Testis (tissue), 3 donors: Measurements from ENCODE around the gene APBA1. TPM values are rescaled to one million over a fixed set of nuclear protein-coding genes. Genes with fewer than 3 reads are reported as not detected.

Experiments
- DNase-seq: peaks from one replicate; pipeline ENCODE4 v3.0.0-alpha.2; 2019
- H3K27ac ChIP-seq, 2 donors: fragments of 200-600 bp; sonication (generic); one replicate each; pipeline ENCODE4 v1.5.1; 2019
- H3K27me3 ChIP-seq: fragments of 200-600 bp; sonication (generic); one replicate; pipeline ENCODE4 v1.5.1; 2019
- H3K36me3 ChIP-seq: fragments of 200-600 bp; sonication (generic); one replicate; pipeline ENCODE4 v1.5.1; 2017; ENCODE audit warnings: low read depth; ENCODE audit errors: missing control alignments
- H3K4me1 ChIP-seq: fragments of 200-600 bp; sonication (generic); one replicate; pipeline ENCODE4 v1.5.1; 2019
- H3K4me3 ChIP-seq, 2 donors: fragments of 200-600 bp; sonication (generic); one replicate each; pipeline ENCODE4 v1.5.1; 2017 to 2019
- H3K9me3 ChIP-seq: fragments of 200-600 bp; sonication (generic); one replicate; pipeline ENCODE4 v1.5.1; 2017
- POLR2A ChIP-seq: fragments of 450-650 bp; IDR thresholded peaks from one replicate; pipeline ENCODE4 v1.6.1; 2017; ENCODE audit warnings: antibody characterized with exemption, mild to moderate bottlenecking, moderate library complexity
- WGBS, 2 donors: methylation state at CpG; one replicate each; pipeline ENCODE4 v1.1.5; 2018; 5-methylcytosine and 5-hydroxymethylcytosine counted together
- intact Hi-C: fragments of 100-400 bp; cut with DNase I; formaldehyde crosslinking; loops from one replicate; pipeline ENCODE4 v1.15.1; 2023; ENCODE audit warnings: low total_unique reads
- polyA plus RNA-seq: library from polyadenylated mRNA; stranded (reverse); fragments of 350-450 nt; fragmentation: Illumina TruSeq; extraction: RNeasy Lipid Tissue Mini Kit (QIAGEN cat#74804); gene quantifications from one replicate; pipeline ENCODE4 v1.2.3, GENCODE V29; 2014; ENCODE audit warnings: low read depth, low replicate concordance; ENCODE audit not compliant: insufficient read depth
- total RNA-seq, 2 donors: library from RNA; depleted of rRNA; stranded (reverse); fragments of >200 nt; gene quantifications; one replicate each; pipeline ENCODE4 v1.2.3, GENCODE V29; 2016
- TF ChIP-seq, protein P1 (sequence below), 3 experiments: fragments of 450-650 bp in 2 of 3; fragments of 200-600 bp in 1 of 3; sonication (generic) in 1 of 3; IDR thresholded peaks; one replicate each; pipeline ENCODE4 v1.5.1; 2016 to 2019; ENCODE audit warnings: antibody characterized with exemption in 3 of 3, mild to moderate bottlenecking in 2 of 3, moderate library complexity in 1 of 3

Gene APBA1
- total and polyA plus RNA-seq, 3 donors from 2014 or later, result 7.7 to 11.9 (median 9.4) TPM

DNA sequence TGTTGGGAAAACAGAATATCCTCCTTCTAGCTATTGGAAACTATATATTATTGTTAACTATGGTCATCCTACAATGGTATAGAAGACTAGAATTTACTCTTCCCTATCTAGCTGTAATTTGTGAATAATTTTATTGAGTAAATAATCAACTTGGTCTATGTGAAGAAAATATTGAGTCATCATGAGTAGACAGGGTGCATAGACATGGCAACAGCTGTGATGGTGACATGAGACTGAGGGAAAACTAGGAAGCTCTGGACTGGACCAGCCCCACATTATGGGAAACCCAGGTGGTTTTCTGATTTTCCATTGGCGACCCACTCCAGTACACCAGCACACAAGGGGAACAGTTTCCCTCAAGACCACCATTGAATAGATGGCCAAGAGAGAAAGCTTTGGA lies 95.0 kb downstream of the APBA1 start:
- H3K4me1 ChIP-seq, result peaks cover 4% of the 10 kb centered on the region
- no peaks in the 10 kb centered on the region for H3K36me3 ChIP-seq
- H3K9me3 ChIP-seq, result no peaks in the 10 kb centered on the region
- intact Hi-C loops, result no loop called here
- no peak overlapping the region for H3K27ac ChIP-seq
- WGBS, 2 donors, result 97 to 100% methylated on average over 1 of the region's 1 CpG
- TF ChIP-seq, protein P1, sequence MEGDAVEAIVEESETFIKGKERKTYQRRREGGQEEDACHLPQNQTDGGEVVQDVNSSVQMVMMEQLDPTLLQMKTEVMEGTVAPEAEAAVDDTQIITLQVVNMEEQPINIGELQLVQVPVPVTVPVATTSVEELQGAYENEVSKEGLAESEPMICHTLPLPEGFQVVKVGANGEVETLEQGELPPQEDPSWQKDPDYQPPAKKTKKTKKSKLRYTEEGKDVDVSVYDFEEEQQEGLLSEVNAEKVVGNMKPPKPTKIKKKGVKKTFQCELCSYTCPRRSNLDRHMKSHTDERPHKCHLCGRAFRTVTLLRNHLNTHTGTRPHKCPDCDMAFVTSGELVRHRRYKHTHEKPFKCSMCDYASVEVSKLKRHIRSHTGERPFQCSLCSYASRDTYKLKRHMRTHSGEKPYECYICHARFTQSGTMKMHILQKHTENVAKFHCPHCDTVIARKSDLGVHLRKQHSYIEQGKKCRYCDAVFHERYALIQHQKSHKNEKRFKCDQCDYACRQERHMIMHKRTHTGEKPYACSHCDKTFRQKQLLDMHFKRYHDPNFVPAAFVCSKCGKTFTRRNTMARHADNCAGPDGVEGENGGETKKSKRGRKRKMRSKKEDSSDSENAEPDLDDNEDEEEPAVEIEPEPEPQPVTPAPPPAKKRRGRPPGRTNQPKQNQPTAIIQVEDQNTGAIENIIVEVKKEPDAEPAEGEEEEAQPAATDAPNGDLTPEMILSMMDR (IDR thresholded peaks at IDR 0.05), result no peak
- TF ChIP-seq POLR2A, result no peak
- DNase-seq, result no peak
- no peaks in the 10 kb centered on the region for H3K27me3 ChIP-seq
- no peak overlapping the region for H3K4me3 ChIP-seq

DNA sequence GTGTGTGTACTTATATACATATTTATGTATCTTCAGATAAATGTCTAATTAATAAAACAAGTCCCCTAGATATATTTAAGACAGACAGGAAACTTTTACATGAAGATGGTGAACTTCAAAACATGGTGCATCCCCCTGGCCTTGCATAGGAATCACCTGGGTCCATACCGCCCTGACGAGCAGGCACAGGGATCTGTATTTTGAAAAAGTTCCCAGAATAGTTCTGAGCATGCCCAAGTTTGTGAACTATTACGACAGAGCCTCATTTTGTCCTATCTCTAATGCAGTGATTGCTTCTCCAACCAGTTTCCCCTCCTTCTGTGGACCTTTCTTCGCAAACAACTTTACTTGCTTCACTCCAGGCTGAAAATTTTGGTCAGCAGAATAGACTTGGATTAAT lies 98.1 kb downstream of the APBA1 start:
- H3K36me3 ChIP-seq, result no peaks in the 10 kb centered on the region
- 86 to 89% methylated on average over 4 of the region's 4 CpGs for WGBS, 2 donors
- intact Hi-C loops, result no loop called here
- H3K9me3 ChIP-seq, result no peaks in the 10 kb centered on the region
- H3K27me3 ChIP-seq, result no peaks in the 10 kb centered on the region
- no peak overlapping the region for H3K4me3 ChIP-seq
- no peak for DNase-seq
- no peak overlapping the region for H3K27ac ChIP-seq
- no peaks in the 10 kb centered on the region for H3K4me1 ChIP-seq
- TF ChIP-seq, protein P1 (IDR thresholded peaks at IDR 0.05), result no peak
- no peak for TF ChIP-seq POLR2A

DNA sequence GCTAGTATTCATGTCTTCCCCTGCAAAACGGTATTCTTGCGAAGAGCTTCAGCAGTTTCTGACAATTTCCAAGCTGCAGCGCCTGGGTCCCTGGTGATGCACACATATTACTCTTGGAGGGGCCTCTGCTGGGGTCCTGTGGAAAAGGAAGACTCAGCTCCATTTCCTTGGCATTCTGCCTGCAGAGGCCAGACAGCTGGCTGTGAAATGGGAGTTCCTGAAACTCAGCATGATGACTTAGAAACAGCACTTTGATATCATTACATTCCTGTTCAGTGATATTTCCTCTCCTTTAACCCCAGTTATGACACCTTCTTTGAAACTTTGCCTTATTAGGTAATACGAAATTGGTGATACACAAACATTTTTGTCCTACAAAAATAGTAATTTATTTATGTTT lies 98.5 kb downstream of the APBA1 start:
- Histone ChIP-seq H3K4me3 (no peak overlapping the region), H3K4me1 (no peaks in the 10 kb centered on the region), H3K9me3 (no peaks in the 10 kb centered on the region), H3K27ac (no peak overlapping the region), H3K36me3 (no peaks in the 10 kb centered on the region), H3K27me3 (no peaks in the 10 kb centered on the region)
- TF ChIP-seq, protein P1 (IDR thresholded peaks at IDR 0.05), result no peak
- no peak for TF ChIP-seq POLR2A
- 71 to 77% methylated on average over 4 of the region's 4 CpGs for WGBS, 2 donors
- intact Hi-C loops, result no loop called here
- no peak for DNase-seq

DNA sequence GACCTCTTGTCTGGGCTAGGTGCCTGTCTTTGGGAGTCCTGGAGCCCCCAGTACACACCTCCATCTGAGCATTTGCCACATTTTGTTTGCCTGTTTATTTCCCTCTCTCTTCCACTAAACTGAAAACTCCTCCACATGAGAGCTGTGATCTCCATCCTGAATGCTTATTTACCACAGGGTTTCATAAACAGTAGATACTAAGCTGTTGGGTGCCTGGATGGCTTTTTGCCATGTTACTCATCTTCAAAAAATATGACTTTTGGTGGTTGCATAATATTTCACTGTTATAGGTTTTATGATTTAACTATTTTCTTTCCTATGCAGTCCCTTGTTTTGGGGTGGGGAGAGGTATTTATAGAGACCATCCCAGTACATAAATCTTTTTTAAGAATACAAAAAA lies 99.6 kb downstream of the APBA1 start:
- no peaks in the 10 kb centered on the region for H3K27me3 ChIP-seq
- no peaks in the 10 kb centered on the region for H3K4me1 ChIP-seq
- no peaks in the 10 kb centered on the region for H3K9me3 ChIP-seq
- H3K27ac ChIP-seq, result no peak overlapping the region
- no peak overlapping the region for H3K4me3 ChIP-seq
- intact Hi-C loops, result no loop called here
- no peak for TF ChIP-seq POLR2A
- TF ChIP-seq, protein P1 (IDR thresholded peaks at IDR 0.05), result no peak
- no peak for DNase-seq
- H3K36me3 ChIP-seq, result no peaks in the 10 kb centered on the region

DNA sequence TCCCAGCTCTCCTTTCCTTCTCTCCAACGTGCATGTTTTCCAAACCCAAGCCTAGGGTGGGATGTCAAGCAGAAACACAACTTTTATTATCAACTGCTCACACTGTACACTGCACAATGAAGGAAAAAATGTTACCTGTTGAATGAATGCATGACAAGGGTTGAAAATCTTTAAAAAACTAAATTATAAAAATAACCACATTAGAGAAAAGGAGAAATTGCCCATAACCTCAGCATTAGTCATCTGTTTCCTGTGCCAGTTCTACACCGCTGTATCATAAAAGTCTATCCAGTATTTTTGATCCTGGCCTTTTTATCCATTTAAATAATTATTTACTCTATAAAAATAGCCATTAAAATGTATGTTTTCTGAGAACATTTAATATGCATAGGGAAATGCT lies 101.1 kb downstream of the APBA1 start:
- Histone ChIP-seq H3K27ac (no peak overlapping the region), H3K9me3 (no peaks in the 10 kb centered on the region), H3K4me3 (no peak overlapping the region), H3K27me3 (no peaks in the 10 kb centered on the region), H3K4me1 (no peaks in the 10 kb centered on the region), H3K36me3 (no peaks in the 10 kb centered on the region)
- TF ChIP-seq, protein P1 (IDR thresholded peaks at IDR 0.05), result no peak
- intact Hi-C loops, result no loop called here
- WGBS, 2 donors, result 79 to 91% methylated on average over 2 of the region's 2 CpGs
- no peak for DNase-seq
